Karpas-422 (cell line): ENCODE results near the gene RTN4RL2. TPM values are rescaled to one million over a fixed set of nuclear protein-coding genes. Genes with fewer than 3 reads are reported as not detected.

Experiments used
- DNase-seq: peaks from one replicate; pipeline ENCODE4 v3.0.0-alpha.2; 2015
- H2AFZ ChIP-seq: fragments of 200-600 bp; sonication (generic); 2 replicates; pipeline ENCODE4 v1.6.1; 2014; ENCODE audit warnings: antibody characterized with exemption, low read length, mixed read lengths
- H3K27ac ChIP-seq: fragments of 200-600 bp; sonication (generic); 2 replicates; pipeline ENCODE4 v1.5.1; 2014; ENCODE audit warnings: mild to moderate bottlenecking, low read length, moderate library complexity
- H3K27me3 ChIP-seq: fragments of 200-600 bp; sonication (generic); 2 replicates; pipeline ENCODE4 v1.6.1; 2014; ENCODE audit warnings: low read length, mixed read lengths
- H3K36me3 ChIP-seq: fragments of 200-600 bp; sonication (generic); 2 replicates; pipeline ENCODE4 v1.6.1; 2014; ENCODE audit warnings: low read length, mixed read lengths; ENCODE audit not compliant: insufficient read depth
- H3K4me1 ChIP-seq: fragments of 200-600 bp; sonication (generic); 2 replicates; pipeline ENCODE4 v1.6.1; 2014; ENCODE audit warnings: mild to moderate bottlenecking, low read length, mixed read lengths
- H3K4me2 ChIP-seq: fragments of 200-600 bp; sonication (generic); 2 replicates; pipeline ENCODE4 v1.6.1; 2014; ENCODE audit warnings: low read length, low read depth, mild to moderate bottlenecking; ENCODE audit not compliant: poor library complexity, severe bottlenecking
- H3K4me3 ChIP-seq: fragments of 200-600 bp; sonication (generic); 2 replicates; pipeline ENCODE4 v1.5.1; 2014; ENCODE audit warnings: mild to moderate bottlenecking, antibody characterized with exemption, low read length, mixed read lengths
- H3K79me2 ChIP-seq: fragments of 200-600 bp; sonication (generic); 2 replicates; pipeline ENCODE4 v1.6.1; 2014; ENCODE audit warnings: mild to moderate bottlenecking, low read length, mixed read lengths
- H3K9ac ChIP-seq: fragments of 200-600 bp; sonication (generic); 2 replicates; pipeline ENCODE4 v1.6.0; 2014; ENCODE audit warnings: low read length
- H3K9me2 ChIP-seq: fragments of 200-600 bp; sonication (generic), shearing (Covaris generic); replicated peaks from 2 replicates; pipeline ENCODE4 v1.6.0; 2014; ENCODE audit warnings: mild to moderate bottlenecking, low read length, moderate library complexity; ENCODE audit not compliant: insufficient read depth
- H3K9me3 ChIP-seq: fragments of 300-700, 200-600 bp; sonication (generic); 2 replicates; pipeline ENCODE4 v1.6.1; 2014; ENCODE audit warnings: low read length, mixed read lengths
- H4K20me1 ChIP-seq: fragments of 200-600 bp; sonication (generic); 2 replicates; pipeline ENCODE4 v1.6.1; 2014; ENCODE audit warnings: mild to moderate bottlenecking, antibody characterized with exemption, low read length, low read depth; ENCODE audit not compliant: insufficient read depth
- total RNA-seq: library from RNA; depleted of rRNA; stranded (reverse); fragments of >200 nt; shearing (Covaris generic); gene quantifications from 2 replicates; pipeline ENCODE4 v1.2.3, GENCODE V29; 2014; ENCODE audit warnings: low replicate concordance

The RTN4RL2 gene
- total RNA-seq, 1 experiment from 2014 or later = not detected

- Histone ChIP-seq H3K4me1 (peaks cover 33% of the 10 kb centered on the region), H3K27ac (no peak overlapping the region), H3K4me2 (no peak overlapping the region), H3K9me2 (no peaks in the 10 kb centered on the region), H3K36me3 (no peaks in the 10 kb centered on the region), H3K79me2 (no peaks in the 10 kb centered on the region), H3K9me3 (no peaks in the 10 kb centered on the region), H2AFZ (no peak overlapping the region), H3K9ac (no peak overlapping the region), H3K4me3 (no peak overlapping the region), H3K27me3 (no peaks in the 10 kb centered on the region), H4K20me1 (0 out of 2 replicates have a peak, but pooled peaks cover 2% of the 10 kb centered on the region)
- DNase-seq = no peak
These were observed 2.3 kb downstream of the RTN4RL2 start for GRCh38 chr11:57462597-57462996.

GRCh38 chr11:57463671-57464538 is 3.6 kb downstream of the RTN4RL2 start:
- Histone ChIP-seq H3K36me3 (no peaks in the 10 kb centered on the region), H3K27ac (no peak overlapping the region), H3K9me3 (no peaks in the 10 kb centered on the region), H3K4me2 (no peak overlapping the region), H4K20me1 (no peaks in the 10 kb centered on the region), H3K27me3 (no peaks in the 10 kb centered on the region), H3K9ac (no peak overlapping the region), H2AFZ (no peak overlapping the region), H3K4me1 (peaks cover 21% of the 10 kb centered on the region), H3K4me3 (no peak overlapping the region), H3K79me2 (no peaks in the 10 kb centered on the region), H3K9me2 (no peaks in the 10 kb centered on the region)
- no peak for DNase-seq

GRCh38 chr11:57464539-57465181 is 4.3 kb downstream of the RTN4RL2 start:
- Histone ChIP-seq H3K4me2 (no peak overlapping the region), H2AFZ (no peak overlapping the region), H3K4me3 (no peak overlapping the region), H4K20me1 (no peaks in the 10 kb centered on the region), H3K27me3 (no peaks in the 10 kb centered on the region), H3K9me2 (no peaks in the 10 kb centered on the region), H3K36me3 (no peaks in the 10 kb centered on the region), H3K4me1 (peaks cover 14% of the 10 kb centered on the region), H3K79me2 (no peaks in the 10 kb centered on the region), H3K9me3 (no peaks in the 10 kb centered on the region), H3K9ac (no peak overlapping the region), H3K27ac (no peak overlapping the region)
- no peak for DNase-seq

- Histone ChIP-seq H3K36me3 (no peaks in the 10 kb centered on the region), H3K79me2 (no peaks in the 10 kb centered on the region), H3K4me3 (no peak overlapping the region), H3K4me2 (no peak overlapping the region), H3K9ac (no peak overlapping the region), H4K20me1 (no peaks in the 10 kb centered on the region), H3K9me3 (no peaks in the 10 kb centered on the region), H3K27ac (no peak overlapping the region), H2AFZ (no peak overlapping the region), H3K9me2 (no peaks in the 10 kb centered on the region), H3K27me3 (no peaks in the 10 kb centered on the region), H3K4me1 (no peaks in the 10 kb centered on the region)
- no peak for DNase-seq
These were observed 6.4 kb downstream of the RTN4RL2 start for GRCh38 chr11:57466680-57467079.

GRCh38 chr11:57467508-57468157 is 7.3 kb downstream of the RTN4RL2 start:
- Histone ChIP-seq H3K36me3 (no peaks in the 10 kb centered on the region), H3K9ac (no peak overlapping the region)

GRCh38 chr11:57468276-57468675 is 7.9 kb downstream of the RTN4RL2 start:
- Histone ChIP-seq H3K36me3 (no peaks in the 10 kb centered on the region), H3K27me3 (no peaks in the 10 kb centered on the region), H4K20me1 (no peaks in the 10 kb centered on the region), H3K27ac (no peak overlapping the region), H3K9ac (no peak overlapping the region), H3K79me2 (no peaks in the 10 kb centered on the region), H3K4me3 (no peak overlapping the region), H2AFZ (no peak overlapping the region), H3K9me2 (no peaks in the 10 kb centered on the region), H3K4me2 (no peak overlapping the region), H3K4me1 (no peaks in the 10 kb centered on the region), H3K9me3 (no peaks in the 10 kb centered on the region)
- no peak for DNase-seq

More at GRCh38 chr11:57467508-57468157, 7.3 kb downstream of the RTN4RL2 start:
- Histone ChIP-seq H3K4me3 (no peak overlapping the region), H3K4me2 (no peak overlapping the region), H3K27ac (no peak overlapping the region), H2AFZ (no peak overlapping the region), H4K20me1 (no peaks in the 10 kb centered on the region), H3K9me3 (no peaks in the 10 kb centered on the region), H3K79me2 (no peaks in the 10 kb centered on the region), H3K27me3 (no peaks in the 10 kb centered on the region), H3K4me1 (no peaks in the 10 kb centered on the region), H3K9me2 (no peaks in the 10 kb centered on the region)
- no peak for DNase-seq

GRCh38 chr11:57469268-57469667 is 8.9 kb downstream of the RTN4RL2 start:
- no peak for DNase-seq
- H4K20me1 ChIP-seq = no peaks in the 10 kb centered on the region
- H3K9ac ChIP-seq = no peak overlapping the region
- no peak overlapping the region for H2AFZ ChIP-seq
- no peak overlapping the region for H3K4me3 ChIP-seq
- H3K4me2 ChIP-seq = no peak overlapping the region
- H3K9me3 ChIP-seq = no peaks in the 10 kb centered on the region
- no peaks in the 10 kb centered on the region for H3K27me3 ChIP-seq
- H3K79me2 ChIP-seq = no peaks in the 10 kb centered on the region
- no peak overlapping the region for H3K27ac ChIP-seq
- H3K9me2 ChIP-seq = no peaks in the 10 kb centered on the region
- H3K36me3 ChIP-seq = no peaks in the 10 kb centered on the region
- no peaks in the 10 kb centered on the region for H3K4me1 ChIP-seq

- Histone ChIP-seq H3K9ac (no peak overlapping the region), H3K27me3 (no peaks in the 10 kb centered on the region), H3K27ac (no peak overlapping the region), H3K9me2 (no peaks in the 10 kb centered on the region), H3K4me1 (peaks cover 9% of the 10 kb centered on the region), H4K20me1 (no peaks in the 10 kb centered on the region), H3K4me3 (no peak overlapping the region), H2AFZ (no peak overlapping the region), H3K9me3 (no peaks in the 10 kb centered on the region), H3K4me2 (no peak overlapping the region), H3K79me2 (no peaks in the 10 kb centered on the region), H3K36me3 (no peaks in the 10 kb centered on the region)
- no peak for DNase-seq
These were observed 11.2 kb downstream of the RTN4RL2 start for GRCh38 chr11:57471496-57471895.
